Measurements from ENCODE around the gene ZNF32. TPM values are rescaled to one million over a fixed set of nuclear protein-coding genes. Genes with fewer than 3 reads are reported as not detected.

ZNF32 gene
- total and polyA plus RNA-seq, 2 of the 8 experiments (the other 6 are each of a cell fraction or from before 2014, with no cell fraction given): 17.2 to 22.5 TPM

Other genes starting within 250 kb of the ZNF32 start
- 389 and 397 TPM in 2 replicates for gene HNRNPF, start 239.7 kb downstream of the ZNF32 start, total RNA-seq (2021; fragmentation: NEBNext Ultra II Directional; extraction: Animal tissue kit (Norgen Biotek cat#: 25700))
- gene HNRNPF, start 239.7 kb downstream of the ZNF32 start, polyA plus RNA-seq (2011; rRNA removed): 208 and 209 TPM in 2 replicates
- 1.9 TPM in 2 replicates for gene ZNF487, start 211.8 kb downstream of the ZNF32 start, total RNA-seq (2021; fragmentation: NEBNext Ultra II Directional; extraction: Animal tissue kit (Norgen Biotek cat#: 25700))
- gene ZNF487, start 211.8 kb downstream of the ZNF32 start, polyA plus RNA-seq (2011; rRNA removed): 1.9 and 2.5 TPM in 2 replicates
- 10.3 and 11.4 TPM in 2 replicates for gene ZNF239, start 74.3 kb downstream of the ZNF32 start, total RNA-seq (2021; fragmentation: NEBNext Ultra II Directional; extraction: Animal tissue kit (Norgen Biotek cat#: 25700))
- gene ZNF239, start 74.3 kb downstream of the ZNF32 start, polyA plus RNA-seq (2011; rRNA removed): 1.3 and 2.4 TPM in 2 replicates
- 5.9 and 8.2 TPM in 2 replicates for gene ZNF485, start 42.4 kb downstream of the ZNF32 start, total RNA-seq (2021; fragmentation: NEBNext Ultra II Directional; extraction: Animal tissue kit (Norgen Biotek cat#: 25700))
- gene ZNF485, start 42.4 kb downstream of the ZNF32 start, polyA plus RNA-seq (2011; rRNA removed): 2.5 and 3.2 TPM in 2 replicates